AG08395 (cell line): ENCODE measurements around the gene TUBG2.
A peak's percentile ranks its signal among the peaks of the same experiment; 100 is the strongest.
"Not testable (repeated sequence)": the region's sequence is repeated elsewhere in the genome, so short reads cannot be mapped to it uniquely, and the experiment has no call there.

Source experiments
- DNase-seq: peaks from one replicate; pipeline ENCODE4 v3.0.0; 2012; ENCODE audit warnings: mixed read lengths, low spot score

The TUBG2 gene

GRCh38 chr17:42659079-42659931, at the start of gene TUBG2:
TSS of gene TUBG2 (plus strand) at chr17:42659284. CDS start at chr17:42659504, 220 bp downstream.
- DNase-seq, result peak; percentile 98

GRCh38 chr17:42609814-42610801, 49.0 kb upstream of the TUBG2 start:
- DNase-seq, result not testable (repeated sequence)

- no peak for DNase-seq
Observed at GRCh38 chr17:42612013-42612412, 47.1 kb upstream of the TUBG2 start.

- no peak for DNase-seq
Observed at GRCh38 chr17:42613699-42614295, 45.3 kb upstream of the TUBG2 start.

- DNase-seq, result no peak
Observed at GRCh38 chr17:42617956-42618431, 41.1 kb upstream of the TUBG2 start.

GRCh38 chr17:42618442-42619150, 40.5 kb upstream of the TUBG2 start:
- DNase-seq, result peak; percentile 10

GRCh38 chr17:42621987-42622386, 37.1 kb upstream of the TUBG2 start:
- not testable (repeated sequence) for DNase-seq

GRCh38 chr17:42623271-42623670, 35.8 kb upstream of the TUBG2 start:
- no peak for DNase-seq

- no peak for DNase-seq
Observed at GRCh38 chr17:42623732-42624596, 35.1 kb upstream of the TUBG2 start.

GRCh38 chr17:42627032-42627764, 31.9 kb upstream of the TUBG2 start:
- not testable (repeated sequence) for DNase-seq

- no peak for DNase-seq
Observed at GRCh38 chr17:42629411-42630009, 29.6 kb upstream of the TUBG2 start.

- DNase-seq, result no peak
Observed at GRCh38 chr17:42632949-42633444, 26.1 kb upstream of the TUBG2 start.

GRCh38 chr17:42639525-42640113, 19.5 kb upstream of the TUBG2 start:
- DNase-seq, result no peak

GRCh38 chr17:42640121-42640520, 19.0 kb upstream of the TUBG2 start:
- DNase-seq, result no peak

GRCh38 chr17:42642336-42642735, 16.7 kb upstream of the TUBG2 start:
- DNase-seq, result no peak

GRCh38 chr17:42647778-42648177, 11.3 kb upstream of the TUBG2 start:
- no peak for DNase-seq

GRCh38 chr17:42651392-42651791, 7.7 kb upstream of the TUBG2 start:
- no peak for DNase-seq
